ENCODE data around the gene KCNG1.
A peak's percentile ranks its signal among the peaks of the same experiment; 100 is the strongest.

The KCNG1 gene

GRCh38 chr20:50959543-50960126 lies 63.3 kb downstream of the KCNG1 start:
- DNase-seq: no peak
- in situ Hi-C loops (cut with MboI; ENCODE audit: low pct_unique_long_range_greater_than_20kb, low sequenced_read_pairs): no loop called here

GRCh38 chr20:50958615-50959542 lies 64.0 kb downstream of the KCNG1 start, which contains the start of gene MOCS3:
MOCS3 (plus strand) TSS chr20:50958818; CDS start chr20:50958843, 25 bp downstream.
- in situ Hi-C loops (cut with MboI; ENCODE audit: low pct_unique_long_range_greater_than_20kb, low sequenced_read_pairs): no loop called here
- DNase-seq: peak; percentile 94

GRCh38 chr20:50957798-50958614 lies 64.9 kb downstream of the KCNG1 start, which contains the start of gene DPM1:
DPM1 (minus strand) TSS chr20:50958532; CDS start chr20:50958523, 9 bp downstream.
- in situ Hi-C loops (cut with MboI; ENCODE audit: low pct_unique_long_range_greater_than_20kb, low sequenced_read_pairs): no loop called here
- DNase-seq: peak; percentile 93

GRCh38 chr20:50957276-50957675 lies 65.6 kb downstream of the KCNG1 start:
- peak; percentile 14 for DNase-seq
- in situ Hi-C loops (cut with MboI; ENCODE audit: low pct_unique_long_range_greater_than_20kb, low sequenced_read_pairs): no loop called here

GRCh38 chr20:50953821-50954220 lies 69.1 kb downstream of the KCNG1 start:
- in situ Hi-C loops (cut with MboI; ENCODE audit: low pct_unique_long_range_greater_than_20kb, low sequenced_read_pairs): no loop called here

More at GRCh38 chr20:50953821-50954220, 69.1 kb downstream of the KCNG1 start:
- DNase-seq: no peak
